ENCODE results near the gene COQ2. TPM values are rescaled to one million over a fixed set of nuclear protein-coding genes. Genes with fewer than 3 reads are reported as not detected.
A peak's percentile ranks its signal among the peaks of the same experiment; 100 is the strongest.

COQ2 gene
- total RNA-seq, 3 donors from 2014 or later (not counting 1 experiment from before 2014, with no cell fraction given): 4.7 to 9.7 (median 7.0) TPM

DNA sequence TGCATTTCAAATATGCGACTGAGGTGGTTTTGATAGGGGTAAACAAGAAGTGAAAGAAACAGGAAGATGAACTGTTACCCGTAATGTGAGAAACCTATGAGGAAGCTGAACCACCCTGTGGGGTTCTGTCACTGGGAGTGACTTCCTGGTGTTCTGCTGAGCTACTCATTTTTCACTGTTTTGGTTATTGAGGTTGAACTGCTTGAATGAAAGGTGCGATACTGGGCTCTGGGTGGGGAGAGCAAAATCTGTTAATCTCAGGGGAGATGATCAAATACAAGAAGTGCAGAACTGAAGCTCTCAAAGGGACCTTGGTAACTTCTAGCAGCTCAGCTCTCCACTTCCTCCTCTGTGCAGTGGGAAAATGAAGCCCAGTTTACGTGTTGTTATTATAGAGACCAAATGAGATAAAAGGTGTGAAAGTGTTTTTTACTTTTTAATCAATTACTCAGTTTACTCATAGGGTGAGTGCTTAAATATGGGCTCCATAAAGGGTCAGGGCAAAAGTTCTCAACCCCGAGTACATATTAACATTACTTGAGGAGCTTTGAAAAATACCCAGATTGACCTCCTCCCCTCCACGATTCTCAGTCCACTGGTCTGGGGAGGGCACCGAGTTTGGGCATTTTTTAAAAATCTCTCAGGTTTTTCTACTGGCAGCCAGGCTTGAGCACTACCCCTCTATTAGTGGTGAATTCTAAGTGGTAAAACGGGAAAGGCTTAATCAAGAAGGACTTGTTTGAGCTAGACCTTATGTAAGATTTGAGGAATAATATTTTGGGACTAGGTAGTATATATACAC is 66.7 kb downstream of the COQ2 start:
- WGBS (ENCODE audit: insufficient coverage): 2% methylated on average over 7 of the region's 8 CpGs
- Histone ChIP-seq H3K36me3 (ENCODE audit: control insufficient read depth, insufficient read depth, low read length) (no peaks in the 10 kb centered on the region), H3K4me3 (ENCODE audit: low read length) (no peak overlapping the region), H3K27me3 (ENCODE audit: control insufficient read depth, insufficient read depth, low read length) (no peaks in the 10 kb centered on the region), H3K4me1 (ENCODE audit: control insufficient read depth, insufficient read depth, low read length) (peaks cover 81% of the 10 kb centered on the region), H3K9me3 (ENCODE audit: control insufficient read depth, insufficient read depth, low read length) (peaks cover 3% of the 10 kb centered on the region), H3K27ac (ENCODE audit: low read length) (peak overlapping the region; percentile 88)
- TF ChIP-seq, protein P1, sequence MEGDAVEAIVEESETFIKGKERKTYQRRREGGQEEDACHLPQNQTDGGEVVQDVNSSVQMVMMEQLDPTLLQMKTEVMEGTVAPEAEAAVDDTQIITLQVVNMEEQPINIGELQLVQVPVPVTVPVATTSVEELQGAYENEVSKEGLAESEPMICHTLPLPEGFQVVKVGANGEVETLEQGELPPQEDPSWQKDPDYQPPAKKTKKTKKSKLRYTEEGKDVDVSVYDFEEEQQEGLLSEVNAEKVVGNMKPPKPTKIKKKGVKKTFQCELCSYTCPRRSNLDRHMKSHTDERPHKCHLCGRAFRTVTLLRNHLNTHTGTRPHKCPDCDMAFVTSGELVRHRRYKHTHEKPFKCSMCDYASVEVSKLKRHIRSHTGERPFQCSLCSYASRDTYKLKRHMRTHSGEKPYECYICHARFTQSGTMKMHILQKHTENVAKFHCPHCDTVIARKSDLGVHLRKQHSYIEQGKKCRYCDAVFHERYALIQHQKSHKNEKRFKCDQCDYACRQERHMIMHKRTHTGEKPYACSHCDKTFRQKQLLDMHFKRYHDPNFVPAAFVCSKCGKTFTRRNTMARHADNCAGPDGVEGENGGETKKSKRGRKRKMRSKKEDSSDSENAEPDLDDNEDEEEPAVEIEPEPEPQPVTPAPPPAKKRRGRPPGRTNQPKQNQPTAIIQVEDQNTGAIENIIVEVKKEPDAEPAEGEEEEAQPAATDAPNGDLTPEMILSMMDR (IDR thresholded peaks at IDR 0.05): no peak
- no peaks in the 10 kb centered on the region for H3K36me3 Mint-ChIP-seq
- H3K9me3 Mint-ChIP-seq: peaks cover 0 to 4% of the 10 kb centered on the region in 2 donors
- no peaks in the 10 kb centered on the region for H3K27me3 Mint-ChIP-seq (ENCODE audit: low read depth in 2 of 2)
- peak overlapping the region; percentile 77 for H3K4me3 Mint-ChIP-seq
- DNase-seq (peak; percentile 60 to 90), ATAC-seq (peak; percentile 80 to 95 (median 93))
- H3K4me1 Mint-ChIP-seq: peaks cover 92 to 94% of the 10 kb centered on the region in 2 donors
- peak overlapping the region; percentile 83 to 96 for H3K27ac Mint-ChIP-seq
- intact Hi-C loops (cut with micrococcal nuclease): loop anchor here (2.0 to 10.0 kb wide), 3 partner anchors 107 to 316 kb away; partner anchors contain the start of genes HELQ, MRPS18C and THAP9

DNA sequence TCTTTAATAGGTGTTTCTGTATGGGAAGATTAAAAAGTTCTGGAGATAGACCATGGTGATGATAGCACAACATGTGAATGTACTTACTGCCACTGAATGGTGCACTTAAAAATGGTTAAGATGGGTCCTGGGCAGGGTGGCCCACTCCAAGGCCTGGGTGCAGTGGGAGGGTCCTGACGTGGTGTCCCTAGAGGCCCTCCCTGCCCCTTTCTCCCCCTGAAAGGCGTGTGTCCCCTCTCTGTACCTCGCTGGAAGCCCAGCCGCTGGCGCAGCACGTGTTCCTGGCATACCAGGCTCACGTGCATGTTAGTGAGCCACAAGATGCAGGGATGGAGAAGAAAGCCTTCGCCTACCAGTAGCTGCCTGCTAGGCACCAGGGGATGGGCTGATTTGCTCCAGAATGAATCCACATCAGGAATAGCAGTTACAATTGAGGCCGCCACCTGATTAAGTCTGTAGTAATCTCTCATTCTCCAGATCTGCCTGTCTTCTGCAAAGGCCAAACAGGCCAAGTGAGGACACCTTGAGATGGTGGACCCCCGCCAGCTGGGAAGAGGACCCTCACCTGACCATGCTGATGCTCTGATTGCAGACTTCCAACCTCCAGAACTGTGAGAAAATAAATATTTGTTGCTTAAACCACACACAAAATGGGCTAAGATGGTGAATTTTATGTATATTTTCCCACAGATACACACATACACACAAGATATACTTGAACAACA is 67.5 kb downstream of the COQ2 start:
- peaks cover 3% of the 10 kb centered on the region for H3K9me3 ChIP-seq (ENCODE audit: control insufficient read depth, insufficient read depth, low read length)
- Mint-ChIP-seq H3K4me3 (peak overlapping the region; percentile 77), H3K27ac (peak overlapping the region; percentile 83 to 96), H3K36me3 (no peaks in the 10 kb centered on the region), H3K27me3 (ENCODE audit: low read depth in 2 of 2) (no peaks in the 10 kb centered on the region), H3K4me1 (peaks cover 93 to 94% of the 10 kb centered on the region in 2 donors), H3K9me3 (peaks cover 0 to 4% of the 10 kb centered on the region in 2 donors)
- no peak overlapping the region for H3K4me3 ChIP-seq (ENCODE audit: low read length)
- intact Hi-C loops (cut with micrococcal nuclease): loop anchor here (2.0 to 10.0 kb wide), 3 partner anchors 106 to 315 kb away; partner anchors contain the start of genes HELQ, MRPS18C and THAP9
- peak; percentile 25 to 44 for DNase-seq
- 44% methylated on average over 10 of the region's 10 CpGs for WGBS (ENCODE audit: insufficient coverage)
- H3K36me3 ChIP-seq (ENCODE audit: control insufficient read depth, insufficient read depth, low read length): no peaks in the 10 kb centered on the region
- no peaks in the 10 kb centered on the region for H3K27me3 ChIP-seq (ENCODE audit: control insufficient read depth, insufficient read depth, low read length)
- no peak for ATAC-seq
- H3K4me1 ChIP-seq (ENCODE audit: control insufficient read depth, insufficient read depth, low read length): peaks cover 81% of the 10 kb centered on the region
- TF ChIP-seq, protein P1 (IDR thresholded peaks at IDR 0.05): no peak
- H3K27ac ChIP-seq (ENCODE audit: low read length): peak overlapping the region; percentile 88

DNA sequence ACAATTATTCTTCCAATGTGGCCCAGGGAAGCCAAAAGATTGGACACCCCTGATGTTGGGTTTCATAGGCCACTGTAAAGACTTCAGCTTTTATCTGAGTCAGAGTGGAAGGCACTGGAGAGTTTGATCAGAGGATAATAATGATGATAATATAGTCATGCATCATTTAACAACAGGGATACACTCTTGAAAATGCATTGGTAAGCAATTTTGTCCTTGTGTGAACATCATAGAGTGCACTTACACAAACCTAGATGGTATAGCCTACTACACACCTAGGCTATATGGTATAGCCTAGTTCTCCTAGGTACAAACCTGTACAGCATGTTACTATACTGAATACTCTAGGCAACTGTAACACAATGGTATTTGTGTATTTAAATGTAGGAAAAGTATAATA is 70.5 kb downstream of the COQ2 start:
- H3K27me3 Mint-ChIP-seq (ENCODE audit: low read depth in 2 of 2): no peaks in the 10 kb centered on the region

More for the DNA sequence above, 70.5 kb downstream of the COQ2 start:
- Mint-ChIP-seq H3K27ac (peak overlapping the region in 1 of 2 donors; percentile 93), H3K4me3 (no peak overlapping the region), H3K4me1 (peaks cover 95 to 96% of the 10 kb centered on the region in 2 donors), H3K36me3 (no peaks in the 10 kb centered on the region), H3K9me3 (peaks cover 2 to 4% of the 10 kb centered on the region in 2 donors)
- Histone ChIP-seq H3K4me1 (ENCODE audit: control insufficient read depth, insufficient read depth, low read length) (peaks cover 77% of the 10 kb centered on the region), H3K9me3 (ENCODE audit: control insufficient read depth, insufficient read depth, low read length) (peaks cover 3% of the 10 kb centered on the region), H3K36me3 (ENCODE audit: control insufficient read depth, insufficient read depth, low read length) (no peaks in the 10 kb centered on the region), H3K4me3 (ENCODE audit: low read length) (no peak overlapping the region), H3K27me3 (ENCODE audit: control insufficient read depth, insufficient read depth, low read length) (no peaks in the 10 kb centered on the region), H3K27ac (ENCODE audit: low read length) (no peak overlapping the region)
- TF ChIP-seq, protein P1 (IDR thresholded peaks at IDR 0.05): no peak
- ATAC-seq (no peak), DNase-seq (no peak)
- intact Hi-C loops (cut with micrococcal nuclease): loop anchor here (10.0 kb wide), 1 partner anchor 241 kb away; the partner anchor contains the start of genes HELQ and MRPS18C

Other genes starting within 250 kb of the COQ2 start
- 10 to 100 TPM; 35.8 to 39.8 (median 36.1) TPM for gene COPS4, start 249.6 kb downstream of the COQ2 start, total RNA-seq
- gene PLAC8, start 170.1 kb downstream of the COQ2 start, total RNA-seq: 100 to 1,000 TPM; 684 to 889 (median 821) TPM
- gene HPSE, start 50.0 kb upstream of the COQ2 start, total RNA-seq: 1 to 10 TPM in 2 of 3 donors, under 1 TPM in 1; 0.89 to 2.6 (median 1.5) TPM
- gene HELQ, start 171.0 kb upstream of the COQ2 start, total RNA-seq: 10 to 100 TPM; 19.8 to 33.6 (median 29.9) TPM
- gene MRPS18C, start 171.3 kb upstream of the COQ2 start, total RNA-seq: 10 to 100 TPM; 14.4 to 26.0 (median 18.1) TPM
- gene ABRAXAS1, start 200.3 kb upstream of the COQ2 start, total RNA-seq: 10 to 100 TPM; 10.7 to 14.0 (median 13.9) TPM